Measurements from ENCODE around the gene RBBP4. TPM values are rescaled to one million over a fixed set of nuclear protein-coding genes. Genes with fewer than 3 reads are reported as not detected.

Gene RBBP4
- 100 to 1,000 TPM; 289 to 296 TPM for total RNA-seq
- 344 TPM for polyA plus RNA-seq (ENCODE audit: insufficient read depth, low read depth, low replicate concordance)
- long read RNA-seq, donor 1, full-length matches to known transcripts = 59 of 152 reads
- long read RNA-seq, donor 1, partial matches to known transcripts = 93 of 152 reads
- long read RNA-seq, donor 1, other reads (novel, unspliced or antisense) = 0 of 152 reads
- long read RNA-seq, donor 2, full-length matches to known transcripts = 59 of 64 reads
- long read RNA-seq, donor 2, partial matches to known transcripts = 5 of 64 reads
- long read RNA-seq, donor 2, other reads (novel, unspliced or antisense) = 0 of 64 reads

DNA sequence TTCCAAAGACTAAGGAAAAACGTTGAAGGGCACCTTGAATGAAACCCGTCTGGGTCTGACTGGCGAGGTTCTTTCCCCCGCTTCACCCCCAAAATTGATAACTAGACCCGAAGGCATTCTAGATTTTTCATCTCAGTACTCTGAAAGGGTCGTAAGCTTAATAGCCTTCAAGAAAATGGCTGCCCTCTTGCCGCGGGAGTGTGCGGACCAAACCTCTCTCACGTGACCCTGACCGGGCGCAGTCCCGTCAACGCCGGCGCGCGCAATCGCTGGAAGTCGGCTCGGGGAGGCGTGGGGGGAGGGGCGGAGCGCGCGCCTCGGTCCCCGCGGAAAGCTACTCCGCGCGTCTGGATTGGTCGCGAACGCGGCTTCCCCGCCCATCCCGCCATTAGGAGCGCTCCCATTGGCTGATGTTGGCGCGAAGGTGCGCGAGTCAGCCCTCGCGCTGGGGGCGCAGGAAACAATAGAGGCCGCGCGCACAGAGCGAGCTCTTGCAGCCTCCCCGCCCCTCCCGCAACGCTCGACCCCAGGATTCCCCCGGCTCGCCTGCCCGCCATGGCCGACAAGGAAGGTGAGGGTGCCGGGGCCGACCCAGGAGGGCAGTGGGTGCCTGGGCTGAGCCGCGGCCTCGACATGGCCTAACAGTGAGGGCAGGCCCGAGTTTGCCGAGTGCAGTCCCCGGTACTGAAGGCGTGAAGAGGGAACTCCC is at the start of gene RBBP4:
TSS of gene RBBP4 (plus strand) at position 457 of the 709 bp plus-strand sequence. CDS start at position 556, 99 bp downstream.
- Histone ChIP-seq H3K4me1 (peaks cover 33% of the 10 kb centered on the region), H3K9me3 (no peaks in the 10 kb centered on the region), H3K27me3 (no peaks in the 10 kb centered on the region), H3K36me3 (ENCODE audit: low read depth, missing control alignments) (no peaks in the 10 kb centered on the region), H3K27ac (peak within 1 kb of the TSS; percentile 97 to 100), H3K4me3 (peak within 1 kb of the TSS; percentile 73 to 81)
- 0 to 1% methylated on average over 11 to 55 of the region's 67 CpGs for WGBS, 2 donors
- intact Hi-C loops (cut with DNase I; ENCODE audit: low total_unique reads) = no loop called here
- peak; percentile 97 for DNase-seq
- TF ChIP-seq POLR2A (IDR thresholded peaks at IDR 0.05) = peak; percentile 57
- TF ChIP-seq, protein P1, sequence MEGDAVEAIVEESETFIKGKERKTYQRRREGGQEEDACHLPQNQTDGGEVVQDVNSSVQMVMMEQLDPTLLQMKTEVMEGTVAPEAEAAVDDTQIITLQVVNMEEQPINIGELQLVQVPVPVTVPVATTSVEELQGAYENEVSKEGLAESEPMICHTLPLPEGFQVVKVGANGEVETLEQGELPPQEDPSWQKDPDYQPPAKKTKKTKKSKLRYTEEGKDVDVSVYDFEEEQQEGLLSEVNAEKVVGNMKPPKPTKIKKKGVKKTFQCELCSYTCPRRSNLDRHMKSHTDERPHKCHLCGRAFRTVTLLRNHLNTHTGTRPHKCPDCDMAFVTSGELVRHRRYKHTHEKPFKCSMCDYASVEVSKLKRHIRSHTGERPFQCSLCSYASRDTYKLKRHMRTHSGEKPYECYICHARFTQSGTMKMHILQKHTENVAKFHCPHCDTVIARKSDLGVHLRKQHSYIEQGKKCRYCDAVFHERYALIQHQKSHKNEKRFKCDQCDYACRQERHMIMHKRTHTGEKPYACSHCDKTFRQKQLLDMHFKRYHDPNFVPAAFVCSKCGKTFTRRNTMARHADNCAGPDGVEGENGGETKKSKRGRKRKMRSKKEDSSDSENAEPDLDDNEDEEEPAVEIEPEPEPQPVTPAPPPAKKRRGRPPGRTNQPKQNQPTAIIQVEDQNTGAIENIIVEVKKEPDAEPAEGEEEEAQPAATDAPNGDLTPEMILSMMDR (IDR thresholded peaks at IDR 0.05) = no peak

DNA sequence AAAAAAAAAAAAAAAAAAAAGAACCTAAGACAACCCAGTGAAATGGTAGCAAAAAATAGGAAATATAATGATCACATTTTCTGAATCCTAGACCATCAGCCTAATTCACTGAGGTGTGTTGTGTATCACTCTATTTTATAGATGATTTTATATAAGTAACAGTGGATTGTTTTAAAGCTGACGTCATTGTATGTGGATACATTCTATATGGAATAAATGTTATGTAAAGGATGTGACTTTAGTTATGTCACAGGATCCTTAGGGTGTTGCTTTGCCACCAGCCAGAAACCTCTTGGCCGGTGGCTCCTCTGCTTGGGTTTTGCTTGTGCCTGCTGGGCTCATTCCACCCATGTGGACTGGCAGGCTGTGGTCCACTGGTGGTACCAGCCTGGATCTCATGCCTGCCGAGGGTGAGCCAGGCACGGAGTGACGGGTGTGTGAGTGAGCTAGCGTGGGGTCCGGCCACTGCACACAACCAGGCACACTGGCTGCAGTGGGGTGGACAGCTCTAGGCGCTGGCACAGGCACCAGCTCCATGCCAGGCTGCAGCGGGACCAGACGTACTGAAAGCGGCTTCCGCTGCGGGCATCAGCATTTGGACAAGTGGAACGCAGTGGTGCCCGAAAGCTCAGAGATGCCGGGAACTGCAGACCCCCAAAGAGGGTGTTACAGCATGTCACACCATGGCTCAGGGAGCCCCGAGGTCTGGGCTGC is 45.1 kb upstream of the RBBP4 start:
- intact Hi-C loops (cut with DNase I; ENCODE audit: low total_unique reads) = no loop called here
- H3K27ac ChIP-seq = no peak overlapping the region
- no peaks in the 10 kb centered on the region for H3K4me1 ChIP-seq
- TF ChIP-seq, protein P1 (IDR thresholded peaks at IDR 0.05) = no peak
- TF ChIP-seq POLR2A (IDR thresholded peaks at IDR 0.05) = no peak
- DNase-seq = no peak
- no peaks in the 10 kb centered on the region for H3K9me3 ChIP-seq
- WGBS, 2 donors = 92 to 97% methylated on average over 3 to 17 of the region's 17 CpGs
- H3K36me3 ChIP-seq (ENCODE audit: low read depth, missing control alignments) = no peaks in the 10 kb centered on the region
- H3K4me3 ChIP-seq = no peak overlapping the region
- H3K27me3 ChIP-seq = no peaks in the 10 kb centered on the region

DNA sequence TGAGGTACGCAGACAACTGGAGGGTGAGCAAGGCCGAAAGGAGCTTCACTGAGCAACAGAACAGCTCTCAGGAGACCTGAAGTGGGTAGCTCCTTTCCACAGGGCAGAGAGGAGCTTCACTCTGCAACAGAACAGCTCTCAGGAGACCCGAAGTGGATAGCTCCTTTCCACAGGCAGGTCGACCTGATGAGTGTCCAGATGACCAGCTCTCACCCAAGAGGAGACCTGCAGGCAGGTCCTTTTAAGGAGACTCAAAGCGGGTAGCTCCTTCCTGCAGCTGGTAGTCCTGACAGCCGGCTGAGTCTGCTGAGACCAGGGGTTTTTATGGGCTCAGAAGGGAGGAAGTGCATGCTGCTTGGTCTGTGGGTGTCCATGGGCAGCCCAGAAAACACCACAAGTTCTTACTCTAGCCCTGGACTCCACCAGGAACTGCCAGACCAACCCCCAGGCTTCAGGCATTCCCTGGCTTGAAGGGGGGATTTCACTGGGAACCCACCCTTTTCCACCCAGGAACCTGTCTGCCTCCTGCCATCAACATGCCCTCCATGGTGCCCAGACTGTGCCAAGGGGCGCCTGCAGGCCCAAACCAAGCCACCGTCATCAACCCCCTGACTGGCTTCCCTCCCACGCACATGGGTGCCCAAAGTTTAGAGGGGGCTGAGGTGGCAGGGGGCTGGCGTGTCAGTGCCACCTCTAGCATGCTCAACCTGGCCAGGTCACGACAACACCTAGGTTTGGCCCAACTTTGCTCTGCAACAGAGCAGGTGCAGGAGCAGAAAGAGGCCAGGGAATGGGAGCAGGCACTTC is 44.2 kb upstream of the RBBP4 start:
- H3K9me3 ChIP-seq = no peaks in the 10 kb centered on the region
- no peak for DNase-seq
- no peak overlapping the region for H3K4me3 ChIP-seq
- TF ChIP-seq, protein P1 (IDR thresholded peaks at IDR 0.05) = no peak
- no peak for TF ChIP-seq POLR2A (IDR thresholded peaks at IDR 0.05)
- WGBS, 2 donors = 93 to 96% methylated on average over 4 to 11 of the region's 11 CpGs
- H3K27me3 ChIP-seq = no peaks in the 10 kb centered on the region
- no peaks in the 10 kb centered on the region for H3K4me1 ChIP-seq
- H3K36me3 ChIP-seq (ENCODE audit: low read depth, missing control alignments) = no peaks in the 10 kb centered on the region
- no peak overlapping the region for H3K27ac ChIP-seq
- intact Hi-C loops (cut with DNase I; ENCODE audit: low total_unique reads) = no loop called here

DNA sequence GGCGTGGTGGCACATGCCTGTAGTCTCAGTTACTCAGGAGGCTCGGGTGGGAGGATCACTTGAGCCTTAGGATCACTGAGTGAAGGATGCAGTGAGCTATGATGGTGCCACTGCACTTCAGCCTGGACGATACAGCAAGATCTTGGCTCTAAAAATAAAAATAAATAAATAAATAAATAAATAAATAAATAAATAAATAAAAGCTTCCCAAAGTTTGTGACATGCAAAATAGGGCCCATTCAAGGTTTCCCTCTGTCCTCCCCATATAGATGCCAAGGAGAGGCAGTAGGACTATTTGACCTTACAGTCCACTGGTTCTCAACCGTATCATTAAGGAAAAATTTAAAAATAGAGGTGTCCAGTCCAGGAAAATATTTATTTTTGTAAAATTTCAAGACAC is 41.8 kb upstream of the RBBP4 start:
- Histone ChIP-seq H3K27me3 (no peaks in the 10 kb centered on the region), H3K9me3 (no peaks in the 10 kb centered on the region), H3K4me1 (no peaks in the 10 kb centered on the region), H3K27ac (no peak overlapping the region), H3K4me3 (no peak overlapping the region), H3K36me3 (ENCODE audit: low read depth, missing control alignments) (no peaks in the 10 kb centered on the region)
- no peak for TF ChIP-seq POLR2A (IDR thresholded peaks at IDR 0.05)
- TF ChIP-seq, protein P1 (IDR thresholded peaks at IDR 0.05) = no peak
- intact Hi-C loops (cut with DNase I; ENCODE audit: low total_unique reads) = no loop called here
- 71% methylated on average over 4 of the region's 4 CpGs for WGBS, 2 donors
- no peak for DNase-seq
